GM12872 (cell line): ENCODE data around the gene DNAJC25.

Source experiments
- TF ChIP-seq, protein P1 (sequence below): IDR thresholded peaks from 3 replicates; pipeline ENCODE4 v1.5.1; 2011; ENCODE audit warnings: low read depth, mild to moderate bottlenecking, low read length, moderate library complexity; ENCODE audit not compliant: insufficient read depth

DNAJC25 gene

GRCh38 chr9:111661150-111661801 lies 30.1 kb downstream of the DNAJC25 start, which contains the start of gene GNG10:
GNG10 (plus strand) TSS chr9:111661605; CDS start chr9:111661635, 30 bp downstream.
- TF ChIP-seq, protein P1, sequence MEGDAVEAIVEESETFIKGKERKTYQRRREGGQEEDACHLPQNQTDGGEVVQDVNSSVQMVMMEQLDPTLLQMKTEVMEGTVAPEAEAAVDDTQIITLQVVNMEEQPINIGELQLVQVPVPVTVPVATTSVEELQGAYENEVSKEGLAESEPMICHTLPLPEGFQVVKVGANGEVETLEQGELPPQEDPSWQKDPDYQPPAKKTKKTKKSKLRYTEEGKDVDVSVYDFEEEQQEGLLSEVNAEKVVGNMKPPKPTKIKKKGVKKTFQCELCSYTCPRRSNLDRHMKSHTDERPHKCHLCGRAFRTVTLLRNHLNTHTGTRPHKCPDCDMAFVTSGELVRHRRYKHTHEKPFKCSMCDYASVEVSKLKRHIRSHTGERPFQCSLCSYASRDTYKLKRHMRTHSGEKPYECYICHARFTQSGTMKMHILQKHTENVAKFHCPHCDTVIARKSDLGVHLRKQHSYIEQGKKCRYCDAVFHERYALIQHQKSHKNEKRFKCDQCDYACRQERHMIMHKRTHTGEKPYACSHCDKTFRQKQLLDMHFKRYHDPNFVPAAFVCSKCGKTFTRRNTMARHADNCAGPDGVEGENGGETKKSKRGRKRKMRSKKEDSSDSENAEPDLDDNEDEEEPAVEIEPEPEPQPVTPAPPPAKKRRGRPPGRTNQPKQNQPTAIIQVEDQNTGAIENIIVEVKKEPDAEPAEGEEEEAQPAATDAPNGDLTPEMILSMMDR, result no peak

DNA sequence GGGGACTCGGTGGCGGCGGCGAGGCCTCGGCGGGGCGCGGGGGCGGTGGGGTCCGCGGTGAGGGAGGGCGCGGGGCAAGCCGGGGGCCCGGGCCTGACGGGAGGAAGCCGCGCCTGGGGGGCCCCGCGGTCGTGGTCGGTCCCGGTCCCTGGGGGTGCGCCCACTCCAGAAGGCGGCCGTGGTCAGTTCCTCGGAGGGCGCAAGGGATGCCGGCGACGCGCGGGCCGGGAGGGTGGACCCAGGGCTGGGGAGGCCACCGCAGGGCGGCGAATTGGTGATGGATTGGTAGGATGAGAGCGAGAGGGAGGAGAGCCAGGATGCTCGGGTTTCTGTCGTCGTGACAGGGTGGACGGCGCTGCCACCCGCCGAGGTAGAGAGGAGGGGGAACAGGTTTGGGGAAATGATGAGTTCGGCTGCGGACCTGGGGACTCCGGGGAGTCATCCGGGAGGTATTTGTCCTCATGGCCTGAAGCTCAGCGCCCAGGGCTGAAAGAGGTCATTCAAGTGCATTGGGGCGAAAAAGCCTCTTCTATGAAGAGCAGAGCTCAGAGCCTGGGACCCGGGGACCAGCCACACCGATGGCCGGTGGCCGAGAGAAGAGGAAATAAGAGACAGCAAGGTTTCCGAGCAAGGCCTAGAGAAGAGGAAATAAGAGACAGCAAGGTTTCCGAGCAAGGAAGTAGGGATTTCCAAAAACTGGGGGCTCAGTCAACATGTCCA lies 30.8 kb downstream of the DNAJC25 start:
- TF ChIP-seq, protein P1, result no peak

DNA sequence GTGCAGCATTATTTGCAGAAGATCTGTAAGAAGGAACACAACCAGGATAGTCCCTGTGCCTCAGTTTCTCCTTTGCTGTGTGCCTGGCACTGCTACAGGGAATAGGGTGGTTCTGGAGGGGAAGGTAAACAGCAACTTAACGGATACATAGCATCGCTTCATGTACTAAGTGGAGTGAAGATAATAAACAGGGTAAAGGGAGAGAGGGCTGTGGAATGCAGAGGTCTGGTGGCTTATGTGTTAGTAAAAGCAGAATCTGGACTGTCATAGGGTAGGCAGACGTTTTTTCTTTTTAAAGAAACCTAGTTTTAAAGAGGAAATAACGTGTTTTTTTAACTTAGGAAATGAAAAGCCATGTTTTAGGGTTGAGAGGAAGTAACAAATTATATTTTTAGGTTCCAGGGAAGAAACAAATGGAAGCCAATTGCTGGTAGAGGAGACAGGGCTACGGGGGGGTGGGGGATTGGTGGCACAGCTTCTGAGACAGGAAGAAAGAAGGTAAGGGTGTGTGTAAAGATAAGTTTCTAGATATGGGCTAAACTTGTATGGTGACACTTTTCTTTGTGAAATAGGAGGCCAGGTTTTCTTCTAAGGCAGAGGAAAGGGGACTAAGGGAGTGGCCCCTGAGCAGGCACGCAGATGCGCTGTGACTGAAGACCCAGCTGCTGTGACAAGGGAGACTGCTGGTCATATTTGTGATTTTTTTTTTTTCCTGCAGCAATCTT lies 31.6 kb downstream of the DNAJC25 start:
- TF ChIP-seq, protein P1, result no peak

- TF ChIP-seq, protein P1, result no peak
These were observed 32.2 kb downstream of the DNAJC25 start for GRCh38 chr9:111663301-111663823.

GRCh38 chr9:111668026-111668573 lies 37.0 kb downstream of the DNAJC25 start:
- TF ChIP-seq, protein P1, result no peak

- TF ChIP-seq, protein P1, result no peak
These were observed 43.2 kb downstream of the DNAJC25 start for GRCh38 chr9:111674319-111674718.

DNA sequence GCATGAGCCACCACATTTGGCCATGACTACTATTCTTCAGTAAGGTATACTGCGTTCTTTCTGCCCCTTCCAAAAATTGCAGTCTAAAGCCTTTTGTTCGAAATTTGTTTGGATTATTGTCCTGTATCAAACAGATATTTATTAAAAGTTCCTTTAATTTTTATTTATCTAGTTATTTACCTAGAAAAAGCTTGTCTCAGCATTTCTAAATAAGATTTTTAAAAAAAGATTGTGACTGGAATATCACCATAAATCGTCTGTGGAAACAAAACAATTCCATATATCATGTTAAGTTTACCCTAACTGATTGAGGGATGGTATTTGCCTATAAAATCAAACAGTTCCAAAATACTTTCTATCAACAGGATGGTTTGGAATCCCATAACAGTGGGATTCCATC lies 45.0 kb downstream of the DNAJC25 start:
- TF ChIP-seq, protein P1, result no peak
